ENCODE results near the gene U2AF1.
"Not testable (repeated sequence)": the region's sequence is repeated elsewhere in the genome, so short reads cannot be mapped to it uniquely, and the experiment has no call there.

DNA sequence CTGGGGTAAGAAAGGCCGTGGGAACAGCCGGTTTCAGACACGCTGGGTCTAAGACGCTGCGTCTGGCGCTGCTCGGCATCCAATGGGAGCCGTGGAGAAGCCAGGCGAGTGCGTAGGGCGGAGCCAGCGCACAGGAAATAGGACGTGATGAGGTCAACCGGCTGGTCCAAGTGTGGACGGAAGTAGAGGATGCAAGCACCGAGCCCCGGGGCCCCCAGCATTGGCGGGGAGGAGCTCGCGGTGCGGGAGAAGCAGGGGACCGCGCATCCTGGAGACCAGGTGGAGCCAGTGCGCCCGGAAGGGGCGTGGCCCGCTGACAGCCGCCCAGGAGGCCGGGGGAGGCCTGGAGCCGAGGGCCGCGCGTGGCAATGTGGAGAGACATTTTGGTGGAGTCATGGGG is 46.2 kb upstream of the U2AF1 start:
- TF ChIP-seq POLR2AphosphoS5 (IDR thresholded peaks at IDR 0.05); POLR2A (IDR thresholded peaks at IDR 0.05; ENCODE audit: low read depth): not testable (repeated sequence)

All from esophagus muscularis mucosa (tissue), 2 donors.